Measurements from ENCODE around the gene CGB5. TPM values are rescaled to one million over a fixed set of nuclear protein-coding genes. Genes with fewer than 3 reads are reported as not detected.

CGB5 gene
- total RNA-seq, 1 donor from 2014 or later = not detected

GRCh38 chr19:49004964-49005614 lies 38.6 kb upstream of the CGB5 start:
- ATAC-seq (ENCODE audit: low read depth) = no peak
- POLR2A ChIA-PET = no interaction called here
- Mint-ChIP-seq H3K4me3 (no peak overlapping the region), H3K27me3 (no peaks in the 10 kb centered on the region), H3K4me1 (no peaks in the 10 kb centered on the region), H3K27ac (no peak overlapping the region), H3K9me3 (no peaks in the 10 kb centered on the region), H3K36me3 (ENCODE audit: low read depth) (peaks cover 58% of the 10 kb centered on the region)
- TF ChIP-seq CTCF (IDR thresholded peaks at IDR 0.05) = no peak
- CTCF ChIA-PET = no interaction called here
- DNase-seq = no peak
- intact Hi-C loops (cut with micrococcal nuclease) = no loop called here

GRCh38 chr19:49006905-49007304 lies 36.7 kb upstream of the CGB5 start:
- POLR2A ChIA-PET = interaction anchor here (0.9 kb wide), 1 partner anchor 14 kb away, joined by 5 read pairs; the partner anchor contains the start of genes GYS1 and RUVBL2
- DNase-seq = no peak
- TF ChIP-seq CTCF (IDR thresholded peaks at IDR 0.05) = no peak
- Mint-ChIP-seq H3K36me3 (ENCODE audit: low read depth) (peaks cover 72% of the 10 kb centered on the region), H3K27ac (no peak overlapping the region), H3K9me3 (no peaks in the 10 kb centered on the region), H3K4me3 (no peak overlapping the region), H3K27me3 (no peaks in the 10 kb centered on the region), H3K4me1 (no peaks in the 10 kb centered on the region)
- CTCF ChIA-PET = no interaction called here
- intact Hi-C loops (cut with micrococcal nuclease) = no loop called here
- ATAC-seq (ENCODE audit: low read depth) = no peak

GRCh38 chr19:49009828-49010227 lies 33.8 kb upstream of the CGB5 start:
- no peak for TF ChIP-seq CTCF (IDR thresholded peaks at IDR 0.05)
- POLR2A ChIA-PET = no interaction called here
- H3K27me3 Mint-ChIP-seq = no peaks in the 10 kb centered on the region
- intact Hi-C loops (cut with micrococcal nuclease) = no loop called here
- no peak overlapping the region for H3K27ac Mint-ChIP-seq
- DNase-seq = no peak
- no peak overlapping the region for H3K4me3 Mint-ChIP-seq
- H3K36me3 Mint-ChIP-seq (ENCODE audit: low read depth) = peaks cover 74% of the 10 kb centered on the region
- CTCF ChIA-PET = no interaction called here
- ATAC-seq (ENCODE audit: low read depth) = no peak
- H3K9me3 Mint-ChIP-seq = no peaks in the 10 kb centered on the region
- no peaks in the 10 kb centered on the region for H3K4me1 Mint-ChIP-seq

- intact Hi-C loops (cut with micrococcal nuclease) = no loop called here
- ATAC-seq (ENCODE audit: low read depth) (no peak), DNase-seq (no peak)
- CTCF ChIA-PET = no interaction called here
- no peak overlapping the region for H3K27ac Mint-ChIP-seq
- no peaks in the 10 kb centered on the region for H3K4me1 Mint-ChIP-seq
- no peaks in the 10 kb centered on the region for H3K9me3 Mint-ChIP-seq
- POLR2A ChIA-PET = interaction anchor here (0.6 kb wide), 1 partner anchor 17 kb away, joined by 6 read pairs; the partner anchor contains the start of gene RUVBL2
- TF ChIP-seq CTCF (IDR thresholded peaks at IDR 0.05) = no peak
- H3K36me3 Mint-ChIP-seq (ENCODE audit: low read depth) = peaks cover 75% of the 10 kb centered on the region
- no peak overlapping the region for H3K4me3 Mint-ChIP-seq
- H3K27me3 Mint-ChIP-seq = no peaks in the 10 kb centered on the region
Observed at GRCh38 chr19:49010453-49010852, 33.2 kb upstream of the CGB5 start.

GRCh38 chr19:49011194-49011593 lies 32.5 kb upstream of the CGB5 start:
- Mint-ChIP-seq H3K27me3 (no peaks in the 10 kb centered on the region), H3K27ac (no peak overlapping the region), H3K9me3 (no peaks in the 10 kb centered on the region), H3K4me3 (no peak overlapping the region), H3K4me1 (no peaks in the 10 kb centered on the region), H3K36me3 (ENCODE audit: low read depth) (peaks cover 74% of the 10 kb centered on the region)
- ATAC-seq (ENCODE audit: low read depth) (no peak), DNase-seq (no peak)
- ChIA-PET CTCF (no interaction called here), POLR2A (interaction anchor here (0.6 kb wide), 1 partner anchor 17 kb away, joined by 6 read pairs; the partner anchor contains the start of gene RUVBL2)
- intact Hi-C loops (cut with micrococcal nuclease) = no loop called here
- TF ChIP-seq CTCF (IDR thresholded peaks at IDR 0.05) = no peak

Measured in activated B cell treated with CpG ODN at 0.5 μM for 24 hours (primary cell).